GM18502 (cell line): ENCODE measurements around the gene DSCAML1.

Source experiments
- ATAC-seq: cut with Tn5 transposase; IDR thresholded peaks from one replicate; pipeline ENCODE4 v1.9.1; 2021; ENCODE audit warnings: mild to moderate bottlenecking; ENCODE audit not compliant: unreplicated experiment, poor library complexity

The DSCAML1 gene

DNA sequence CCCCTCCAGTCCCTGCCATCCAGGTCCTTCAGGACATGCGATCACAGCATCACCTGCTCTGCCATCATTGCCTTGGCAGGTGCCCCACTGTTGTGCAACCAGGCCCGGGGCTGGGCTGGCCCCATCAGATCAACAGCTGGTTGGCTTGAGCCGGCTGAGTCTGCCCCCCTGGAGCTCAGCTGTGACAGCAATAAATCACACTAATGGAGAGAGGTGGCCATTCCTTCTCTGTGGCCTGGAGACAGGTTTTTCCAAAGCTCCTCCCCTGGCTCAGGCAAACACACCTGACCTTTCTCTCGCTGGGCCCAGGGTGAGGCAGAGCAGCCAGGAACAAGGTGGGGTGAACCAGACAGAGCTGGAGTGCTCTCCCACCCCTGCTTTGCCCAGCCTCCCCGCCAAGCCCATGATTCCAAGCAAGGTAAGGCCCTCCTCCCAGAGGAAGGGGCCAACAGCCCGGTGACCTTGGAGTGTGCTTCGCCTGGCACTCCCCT is 36.4 kb upstream of the DSCAML1 start:
- no peak for ATAC-seq

DNA sequence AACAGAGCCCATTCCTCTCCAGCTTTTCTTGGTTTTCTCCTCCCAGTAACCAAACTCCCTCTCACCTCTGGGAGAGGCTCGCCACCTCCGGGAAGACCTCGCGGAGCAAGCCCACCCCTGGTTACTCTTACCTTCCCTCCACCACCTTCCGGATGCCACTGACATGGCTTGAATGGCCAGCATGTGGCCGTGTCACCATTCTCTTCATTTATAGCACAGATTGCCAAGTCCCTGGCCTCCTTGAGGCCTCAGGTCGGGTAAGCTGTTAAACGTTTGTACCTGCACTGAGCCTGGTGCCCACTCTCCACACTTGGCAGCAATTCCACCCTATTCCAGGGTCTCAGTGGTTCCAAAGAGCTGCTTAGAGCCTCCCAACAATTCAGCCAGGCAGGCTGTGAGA is 35.5 kb upstream of the DSCAML1 start:
- no peak for ATAC-seq

DNA sequence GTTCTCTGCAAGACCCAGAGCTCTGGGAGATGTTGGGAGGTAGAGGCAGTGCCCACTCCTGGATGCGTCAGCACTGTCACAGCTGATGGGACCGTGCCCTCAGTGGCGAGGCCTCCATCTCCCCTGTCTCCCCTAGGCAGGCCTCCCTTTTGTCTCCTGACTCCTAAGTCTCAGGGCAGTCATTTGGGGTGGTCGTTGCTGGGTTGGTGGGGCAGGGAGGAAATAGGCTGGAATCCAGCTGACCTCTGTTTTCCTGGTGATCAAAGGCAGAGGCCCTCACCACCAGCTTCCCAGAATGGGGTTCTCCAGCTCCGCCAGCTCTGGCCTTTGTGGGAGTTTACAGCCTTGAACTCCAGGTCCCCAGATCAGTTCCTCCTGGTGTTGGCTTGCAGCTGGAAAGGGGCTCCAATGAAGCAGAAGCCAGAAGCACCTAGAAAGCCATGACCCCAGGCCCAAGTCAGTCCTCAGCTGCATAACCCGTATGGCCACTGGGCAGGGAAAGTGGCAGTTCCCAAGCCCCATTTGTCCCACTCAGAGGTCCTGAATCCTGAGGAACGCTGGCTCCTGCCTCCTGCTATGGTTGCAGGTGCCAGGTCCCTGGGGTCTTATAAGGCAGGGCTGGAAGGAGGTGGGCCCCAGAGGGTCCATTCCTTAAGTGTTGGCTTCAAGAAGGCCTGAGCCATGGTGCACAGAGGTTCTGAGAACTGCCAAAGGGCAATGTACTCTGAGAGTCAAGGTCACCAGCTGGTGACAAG is 34.8 kb upstream of the DSCAML1 start:
- no peak for ATAC-seq

DNA sequence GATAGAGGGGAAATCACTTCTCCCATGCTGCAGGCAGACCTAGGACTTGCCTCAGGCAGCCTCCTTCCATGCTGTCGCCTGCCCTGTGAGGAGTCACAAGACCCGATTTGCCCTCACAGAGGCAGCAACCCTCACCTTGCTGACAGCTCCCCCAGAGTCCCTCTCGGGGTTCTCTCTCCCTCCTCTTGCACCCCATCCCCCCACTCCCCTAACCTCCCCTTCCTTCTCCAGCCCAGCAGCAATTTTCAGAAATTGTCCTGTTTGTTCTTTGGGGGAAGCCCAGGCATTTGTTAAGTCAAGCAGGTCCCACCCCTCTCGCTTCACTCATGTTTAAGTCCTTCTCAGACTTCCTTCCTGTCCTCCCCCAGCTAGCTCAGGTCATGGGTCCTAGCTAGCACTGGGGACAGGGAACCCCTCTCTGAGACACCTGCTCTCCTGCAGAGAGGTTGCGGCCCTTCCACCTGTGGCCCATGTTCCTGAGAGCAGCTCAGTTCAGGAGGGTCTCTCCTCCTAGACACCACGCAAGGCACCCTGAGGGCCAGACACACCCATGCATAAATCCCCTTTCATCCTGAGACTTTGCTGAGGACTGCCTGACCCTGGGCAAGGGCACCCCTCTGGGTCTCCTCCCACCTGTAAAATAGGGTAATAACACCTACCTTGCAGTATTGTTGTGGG is 33.8 kb upstream of the DSCAML1 start:
- ATAC-seq, result no peak

DNA sequence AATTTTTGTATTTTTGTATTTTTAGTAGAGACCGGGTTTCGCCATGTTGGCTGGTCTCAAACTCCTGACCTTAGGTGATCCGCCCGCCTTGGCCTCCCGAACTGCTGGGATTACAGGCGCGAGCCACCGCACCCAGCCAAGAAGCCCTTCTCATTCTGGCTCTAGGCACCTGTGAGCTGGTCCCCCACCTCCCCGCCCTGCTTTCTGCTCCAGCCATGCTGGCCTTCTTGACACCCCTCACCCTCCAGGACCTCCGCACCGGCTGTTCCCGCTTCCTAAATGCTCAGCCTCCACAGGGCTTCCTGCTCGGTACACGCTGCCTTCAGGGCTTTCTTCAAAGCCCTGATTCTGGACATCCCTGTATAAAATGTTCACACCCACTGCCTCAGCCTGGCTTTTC is 33.1 kb upstream of the DSCAML1 start:
- no peak for ATAC-seq

DNA sequence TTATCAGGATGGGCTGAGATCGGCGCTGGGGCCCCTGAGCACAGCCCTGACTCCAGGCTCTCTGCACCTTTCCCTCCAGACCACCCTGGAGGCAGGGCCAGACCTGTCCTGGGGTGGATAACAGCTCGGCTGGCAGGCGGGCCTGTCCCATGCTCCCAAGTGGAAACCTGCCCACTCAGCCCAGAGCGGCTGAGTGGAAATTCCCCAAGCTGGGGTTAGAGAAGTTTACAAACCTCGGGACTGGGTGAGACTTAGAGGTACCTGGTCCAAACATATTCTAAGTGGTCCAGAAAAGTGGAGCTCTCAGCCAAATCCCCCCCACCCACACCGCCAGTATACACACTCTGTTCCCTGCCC is 32.3 kb upstream of the DSCAML1 start:
- no peak for ATAC-seq

DNA sequence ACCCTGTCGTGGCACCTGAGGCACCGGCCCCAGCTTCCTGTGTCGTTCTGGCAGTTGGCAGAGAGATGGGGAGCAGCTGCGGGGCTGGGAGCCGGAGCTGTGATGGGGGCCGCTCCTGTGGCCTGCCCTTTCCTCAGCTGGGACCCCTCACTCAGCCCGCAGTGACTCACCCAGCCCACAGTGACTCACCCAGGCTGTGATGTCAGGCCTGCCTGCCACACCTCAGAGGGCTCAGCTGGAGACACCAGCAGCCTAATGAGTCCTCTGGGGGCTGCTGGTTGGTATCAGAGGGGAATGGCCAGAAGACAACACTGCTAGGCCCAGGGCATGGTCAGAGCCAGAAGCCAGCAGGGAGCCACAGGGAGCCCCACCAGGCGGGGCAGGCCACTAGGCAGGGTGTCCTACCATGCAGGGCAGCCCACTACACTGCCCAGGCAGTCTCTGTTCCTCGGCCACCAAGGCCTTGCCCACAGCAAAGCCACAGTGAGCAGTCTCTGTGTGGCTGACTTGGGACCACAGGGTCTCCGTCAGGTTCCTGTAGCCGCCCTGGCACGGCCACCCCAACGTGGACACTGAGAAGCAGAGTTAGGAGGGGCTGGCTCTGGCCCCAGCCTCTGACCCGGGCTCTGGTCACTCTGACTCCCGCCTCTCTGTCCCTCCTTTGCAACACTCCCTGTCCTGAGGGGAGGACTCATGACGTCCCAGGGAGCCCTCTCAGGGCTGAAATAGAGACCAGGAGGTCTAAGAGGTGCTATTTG is 31.8 kb upstream of the DSCAML1 start:
- ATAC-seq, result peak; percentile 61

DNA sequence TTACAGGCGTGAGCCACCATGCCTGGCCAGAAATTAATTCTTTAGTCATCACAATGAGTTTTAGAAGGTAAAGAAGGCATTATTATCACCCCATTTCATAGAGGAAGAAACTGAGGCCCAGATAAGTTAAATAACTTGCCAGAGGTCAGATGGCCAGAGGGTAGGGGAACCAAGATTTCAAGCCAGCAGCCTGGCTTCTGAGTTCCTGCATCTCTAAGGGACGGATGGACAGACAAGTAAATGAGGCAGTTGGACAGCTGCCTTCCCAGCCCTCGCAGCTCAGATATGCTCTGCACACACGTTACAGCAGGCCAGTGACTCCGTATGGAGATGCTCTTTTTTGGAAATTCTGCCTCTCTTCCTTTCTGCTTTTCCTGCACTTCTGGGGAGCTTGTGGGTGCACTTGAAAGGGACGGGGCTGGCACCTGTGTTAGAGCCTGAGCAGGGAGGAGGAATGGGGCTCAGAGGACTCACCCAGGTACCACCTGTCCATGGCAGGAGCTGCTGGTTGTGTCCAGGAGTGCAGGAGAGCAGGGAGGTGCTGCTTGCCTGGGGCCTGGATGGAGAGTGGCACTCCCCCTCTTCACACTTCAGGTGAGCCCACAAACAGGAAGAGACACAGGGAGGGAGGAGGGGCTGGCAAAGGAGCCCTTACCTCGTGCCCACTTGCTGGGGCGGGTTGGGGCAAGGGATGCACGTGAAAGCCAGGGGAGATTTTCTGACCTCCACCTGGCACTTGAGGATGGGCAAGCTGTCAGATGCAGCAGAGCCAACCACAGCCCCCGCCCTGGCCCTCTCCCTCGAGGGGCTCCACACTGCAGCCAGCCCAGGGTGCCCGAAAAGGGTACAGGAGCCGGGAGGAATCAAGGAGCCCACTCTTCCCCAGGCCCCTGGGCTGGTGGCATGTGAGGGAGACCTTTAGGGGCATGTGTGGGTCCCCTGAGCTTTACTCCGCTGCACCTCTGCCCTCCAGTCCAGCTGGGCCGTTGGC is 30.8 kb upstream of the DSCAML1 start:
- ATAC-seq, result no peak

DNA sequence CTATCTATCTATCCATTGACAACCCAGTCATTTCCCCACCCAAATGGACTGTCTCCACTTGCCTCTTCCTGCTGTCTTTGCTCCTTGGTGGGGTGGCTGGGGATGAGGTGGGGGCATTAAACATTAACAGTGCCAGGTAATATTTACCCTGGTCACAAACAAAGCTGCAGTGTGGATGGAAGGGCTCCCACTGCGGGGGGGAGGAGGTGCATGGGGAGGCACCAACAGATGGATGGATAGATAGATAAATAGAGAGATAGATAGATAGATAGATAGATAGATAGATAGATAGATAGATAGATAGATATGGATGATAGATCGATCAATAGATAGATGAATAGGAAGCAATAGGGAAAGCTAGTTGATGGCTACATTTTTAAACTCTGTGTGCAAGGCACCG is 29.8 kb upstream of the DSCAML1 start:
- no peak for ATAC-seq

DNA sequence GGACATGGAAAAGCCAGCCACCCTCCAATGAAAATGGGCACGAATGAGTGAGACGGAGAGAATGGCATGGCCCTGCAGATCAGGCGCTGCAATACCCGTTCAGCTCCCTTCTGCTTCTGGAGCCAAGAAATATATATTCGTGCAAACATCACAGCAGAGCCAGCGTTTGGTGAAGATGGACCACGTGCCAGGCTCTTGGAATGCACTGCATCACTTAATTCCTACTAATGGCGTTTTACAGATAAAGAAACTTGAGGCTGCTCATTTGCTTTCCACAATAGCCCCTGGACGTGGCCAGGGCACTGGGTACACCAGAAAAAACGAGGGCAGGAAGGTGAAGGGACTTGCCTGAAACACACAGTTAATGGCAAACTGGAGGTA is 29.2 kb upstream of the DSCAML1 start:
- no peak for ATAC-seq

DNA sequence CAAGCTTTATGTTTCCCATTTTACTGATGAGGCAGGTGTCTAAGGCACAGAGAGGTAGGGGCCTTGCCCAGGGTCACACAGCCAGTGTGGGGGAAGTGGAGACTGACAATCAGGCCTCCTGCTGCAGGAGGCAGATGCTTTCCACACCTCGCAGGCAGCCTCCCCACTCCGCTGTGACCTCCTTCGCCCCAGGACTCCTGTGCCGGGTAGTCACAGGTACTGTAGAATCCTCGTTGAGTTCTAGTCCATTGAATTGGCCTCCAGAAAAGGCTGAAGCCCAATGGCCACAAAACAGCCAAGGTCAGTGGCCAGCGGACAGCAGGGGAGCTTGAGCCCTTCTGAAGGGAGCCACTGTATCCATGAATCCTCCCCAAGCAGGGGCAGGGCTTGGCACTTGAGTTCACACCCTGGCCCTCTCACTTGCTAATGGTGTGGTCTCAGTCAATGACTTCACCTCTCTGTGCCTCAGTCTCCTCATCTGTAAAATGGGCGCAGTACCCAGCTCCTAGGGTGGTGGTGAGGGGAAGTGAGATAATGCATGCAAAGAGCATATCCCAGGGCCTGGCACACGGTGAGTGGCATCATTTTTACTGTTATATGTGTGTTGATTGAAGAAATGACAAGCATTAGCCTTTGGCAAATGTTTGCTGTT is 28.6 kb upstream of the DSCAML1 start:
- no peak for ATAC-seq

DNA sequence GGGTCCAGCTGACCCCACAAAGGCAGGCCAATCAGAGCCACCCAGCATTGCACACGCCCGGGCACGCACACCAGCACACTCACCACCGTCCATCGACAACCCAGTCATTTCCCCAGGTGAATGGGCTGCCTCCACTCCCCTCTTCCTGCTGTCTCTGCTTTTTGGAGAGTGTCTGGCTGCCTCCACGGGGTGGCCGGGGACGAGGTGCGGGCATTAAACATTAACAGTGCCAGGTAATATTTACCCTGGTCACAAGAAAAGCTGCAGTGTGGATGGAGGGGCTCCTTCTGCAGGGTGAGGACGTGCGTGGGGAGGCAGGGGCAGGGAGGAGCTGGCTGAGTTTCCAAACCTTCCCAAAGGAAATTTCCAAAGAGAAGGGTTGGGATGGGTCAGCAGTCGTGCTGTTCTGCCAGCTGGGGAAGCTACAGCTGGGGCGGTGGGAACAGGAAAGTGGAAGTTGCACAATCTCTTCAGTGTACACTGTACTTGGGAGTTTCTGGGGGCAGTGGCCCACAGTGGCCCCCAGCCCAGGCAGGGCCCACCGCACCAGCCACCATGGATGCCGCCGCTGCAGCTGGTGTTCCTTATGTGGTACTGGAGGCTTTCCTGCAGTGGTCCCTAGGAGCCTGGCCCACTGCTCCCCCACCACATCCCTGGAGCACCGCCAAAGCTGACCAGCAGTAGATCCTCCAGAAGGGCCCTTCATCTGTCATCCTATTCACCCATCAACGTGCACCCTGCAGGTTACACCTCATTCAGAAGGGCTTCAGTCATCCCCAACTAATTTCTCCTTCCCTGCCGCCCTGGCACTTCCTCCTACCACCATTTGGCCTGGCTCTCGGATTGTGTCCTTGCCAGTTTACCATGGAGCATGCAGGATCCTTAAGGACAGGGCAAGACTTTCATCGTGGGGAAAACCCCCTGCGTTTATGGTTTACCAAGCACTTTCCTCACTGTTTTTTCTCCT is 27.8 kb upstream of the DSCAML1 start, which contains the start of gene FXYD2:
Gene FXYD2, minus strand, starts transcription at position 174 of the 967 bp plus-strand sequence. Its CDS starts 66 bp downstream, at position 108.
- no peak for ATAC-seq

DNA sequence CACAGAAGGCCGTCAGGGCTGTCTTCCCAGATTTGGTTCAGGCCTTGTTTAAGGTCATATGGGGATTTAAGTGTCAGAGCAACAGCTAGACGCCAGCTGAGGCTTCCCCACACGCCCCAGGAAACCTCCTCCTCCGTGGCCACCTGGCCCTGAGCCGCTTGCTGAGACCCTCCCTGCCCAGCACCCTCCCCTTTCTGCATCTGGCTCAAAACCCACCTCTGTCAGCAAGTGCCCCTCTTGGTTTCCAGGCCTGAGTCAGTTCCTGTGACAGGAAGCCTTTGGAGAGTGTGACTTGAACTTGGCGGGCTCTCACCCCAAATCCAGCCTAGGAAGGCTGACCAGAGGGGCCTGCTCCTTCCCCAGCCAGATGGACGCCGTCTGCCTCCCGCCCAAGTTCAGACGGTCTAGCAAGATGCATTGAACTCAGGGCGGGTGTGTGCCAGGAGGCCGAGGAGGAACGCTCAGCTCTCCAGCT is 27.0 kb upstream of the DSCAML1 start:
- ATAC-seq, result no peak

DNA sequence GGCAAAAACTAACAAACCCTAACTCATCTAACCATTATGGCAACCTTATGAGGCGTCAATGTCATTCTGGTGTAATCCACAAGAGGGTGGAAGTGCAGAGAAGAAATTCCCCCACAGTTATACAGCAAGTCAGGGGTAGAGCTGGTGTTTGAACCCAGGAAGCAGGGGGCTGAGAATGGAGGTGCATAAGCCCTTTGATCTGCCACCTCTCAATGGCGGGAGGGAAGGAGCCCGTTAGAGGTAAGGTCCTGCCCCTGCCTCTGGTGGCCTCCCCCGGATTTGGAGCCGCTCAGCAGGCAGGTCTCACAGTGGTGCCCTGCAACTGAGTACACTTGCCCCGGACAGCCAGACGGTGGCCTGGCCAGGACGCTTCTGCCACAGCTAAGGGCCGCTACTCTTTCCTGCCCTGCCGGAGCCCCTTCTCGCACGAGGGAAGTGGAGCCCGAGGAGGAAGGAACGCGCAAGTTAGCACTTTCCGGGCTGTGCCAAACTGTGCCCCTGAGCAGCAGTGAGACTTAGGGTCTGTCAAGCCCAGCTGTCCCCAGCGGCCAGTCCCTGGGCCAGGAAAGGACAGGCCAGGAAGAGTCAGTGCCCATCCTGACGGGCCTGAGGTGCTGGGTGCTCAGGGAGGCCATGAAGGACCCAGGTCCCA is 26.4 kb upstream of the DSCAML1 start:
- no peak for ATAC-seq

DNA sequence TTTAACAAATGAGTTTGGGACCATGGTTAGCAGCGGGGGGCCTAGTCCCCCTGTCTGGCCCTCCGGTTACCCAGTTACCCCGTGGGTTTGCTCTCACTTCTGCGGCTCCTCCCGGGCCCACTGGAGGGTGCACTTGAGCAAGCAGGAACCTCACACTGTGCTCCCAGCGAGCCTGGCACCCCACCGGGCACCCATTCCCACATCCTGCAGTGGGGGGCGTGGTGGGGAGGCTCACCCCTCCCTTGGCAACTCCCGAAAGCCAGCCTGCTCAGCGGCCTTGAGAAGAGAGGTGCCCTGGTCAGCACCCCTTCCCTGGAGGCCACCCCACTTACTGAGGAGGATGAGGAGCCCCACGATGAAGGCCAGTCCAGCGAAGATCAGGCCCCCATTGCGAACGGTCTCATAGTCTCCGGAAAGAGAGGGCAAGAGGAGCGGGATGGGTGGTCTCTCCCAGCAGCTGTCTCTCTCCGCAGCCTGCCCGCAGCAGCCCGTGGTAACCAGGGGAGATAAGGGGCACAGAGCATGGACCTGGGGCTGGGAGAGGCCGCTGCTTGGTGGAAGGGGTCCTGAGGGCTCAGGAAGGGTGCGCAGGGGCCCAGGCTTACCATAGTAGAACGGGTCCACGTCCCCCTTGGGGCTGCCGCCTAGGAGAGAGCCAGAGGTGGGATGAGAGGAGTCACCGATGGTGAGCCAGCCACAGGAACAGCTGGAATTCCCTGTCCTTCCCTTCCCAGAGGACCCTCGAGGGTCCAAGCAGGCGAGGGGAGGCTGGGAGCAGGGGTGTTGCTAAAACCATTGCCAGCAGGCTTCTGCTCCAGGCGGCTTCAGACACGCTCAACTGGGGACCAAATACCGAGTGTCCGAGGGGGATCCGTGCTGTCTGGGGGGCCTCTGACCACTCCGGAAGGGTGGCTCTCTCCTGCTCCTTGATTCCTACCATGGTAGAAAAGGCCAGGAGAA is 25.3 kb upstream of the DSCAML1 start:
- no peak for ATAC-seq

DNA sequence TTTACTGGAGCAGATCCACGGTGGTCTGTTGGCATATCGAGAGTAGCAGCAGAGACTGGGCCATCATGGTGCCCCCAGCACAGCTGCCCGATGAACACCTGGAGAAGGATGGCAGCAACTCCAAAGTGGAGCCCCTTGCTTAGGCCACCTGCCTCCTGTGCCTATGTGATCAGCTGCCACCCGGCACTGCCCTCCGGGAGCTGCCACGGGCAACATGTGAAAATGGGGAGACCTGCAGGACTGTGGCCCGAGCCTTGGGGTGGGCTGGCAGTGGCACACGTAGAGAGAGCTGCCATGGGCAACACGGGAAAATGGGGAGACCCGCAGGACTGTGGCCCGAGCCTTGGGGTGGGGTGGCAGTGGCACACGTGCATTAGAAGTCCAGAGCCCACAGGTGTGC is 24.4 kb upstream of the DSCAML1 start:
- ATAC-seq, result no peak

DNA sequence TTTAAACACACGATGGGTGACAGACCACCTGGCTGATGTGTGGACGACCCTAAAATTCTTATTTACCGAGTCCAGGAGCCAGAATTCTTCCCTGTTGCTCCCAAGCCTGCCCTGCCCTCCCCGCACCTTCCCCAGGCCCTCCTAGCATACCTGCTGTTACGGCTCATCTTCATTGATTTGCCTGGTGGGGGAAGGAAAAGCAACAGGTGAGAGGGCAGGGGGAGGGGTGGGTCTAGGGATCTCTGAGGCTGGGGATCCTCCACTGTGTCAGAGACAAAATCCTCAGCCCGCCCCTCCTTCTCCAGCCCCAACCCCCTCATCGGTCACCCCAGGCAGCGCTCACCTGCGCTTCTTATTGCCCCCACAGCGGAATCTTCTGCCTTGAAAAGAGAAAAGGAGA is 23.5 kb upstream of the DSCAML1 start:
- ATAC-seq, result no peak
